Left forelimb (tissue), 1 donor: Measurements from ENCODE around the gene GABRA1.

Experiments
- DNase-seq: peaks from one replicate; pipeline ENCODE4 v3.0.0-alpha.2; 2018; ENCODE audit warnings: low spot score

Gene GABRA1

GRCh38 chr5:161847941-161848391 is at the start of gene GABRA1:
Gene GABRA1, plus strand, starts transcription at chr5:161848120. Its CDS starts 2,691 bp downstream, at chr5:161850811.
- DNase-seq: no peak

- DNase-seq: no peak
Observed at GRCh38 chr5:161799316-161799715, 48.6 kb upstream of the GABRA1 start.

- DNase-seq: no peak
Observed at GRCh38 chr5:161804263-161804662, 43.7 kb upstream of the GABRA1 start.

GRCh38 chr5:161846746-161847145 is 1.2 kb upstream of the GABRA1 start:
- no peak for DNase-seq

GRCh38 chr5:161847447-161847846 is 473 bp upstream of the GABRA1 start:
- no peak for DNase-seq

- no peak for DNase-seq
Observed at GRCh38 chr5:161850491-161850890, 2.6 kb downstream of the GABRA1 start.

- DNase-seq: no peak
Observed at GRCh38 chr5:161851691-161852299, 3.9 kb downstream of the GABRA1 start.

- DNase-seq: no peak
Observed at GRCh38 chr5:161857358-161857757, 9.4 kb downstream of the GABRA1 start.

GRCh38 chr5:161863259-161863658 is 15.3 kb downstream of the GABRA1 start:
- no peak for DNase-seq

GRCh38 chr5:161863811-161864210 is 15.9 kb downstream of the GABRA1 start:
- no peak for DNase-seq

GRCh38 chr5:161865510-161865909 is 17.6 kb downstream of the GABRA1 start:
- DNase-seq: no peak

GRCh38 chr5:161889971-161890370 is 42.1 kb downstream of the GABRA1 start:
- no peak for DNase-seq

GRCh38 chr5:161895514-161895913 is 47.6 kb downstream of the GABRA1 start:
- no peak for DNase-seq

- DNase-seq: no peak
Observed at GRCh38 chr5:161897033-161897432, 49.1 kb downstream of the GABRA1 start.

GRCh38 chr5:161899590-161899989 is 51.7 kb downstream of the GABRA1 start:
- no peak for DNase-seq

- DNase-seq: no peak
Observed at GRCh38 chr5:161900981-161901380, 53.1 kb downstream of the GABRA1 start.

- DNase-seq: no peak
Observed at GRCh38 chr5:161921781-161922180, 73.9 kb downstream of the GABRA1 start.

GRCh38 chr5:161924270-161924669 is 76.3 kb downstream of the GABRA1 start:
- no peak for DNase-seq

- no peak for DNase-seq
Observed at GRCh38 chr5:161925960-161926359, 78.0 kb downstream of the GABRA1 start.

GRCh38 chr5:161934486-161934885 is 86.6 kb downstream of the GABRA1 start:
- no peak for DNase-seq

GRCh38 chr5:161944974-161945373 is 97.1 kb downstream of the GABRA1 start:
- no peak for DNase-seq

GRCh38 chr5:161946911-161947310 is 99.0 kb downstream of the GABRA1 start:
- DNase-seq: no peak
